RWPE1 (cell line): ENCODE measurements around the gene KLHL6.

Source experiments
- CTCF ChIA-PET: fragments of 350-600 bp; sonication (Branson Sonifier 250); formaldehyde crosslinking; extraction: SDS; loops from one replicate; lab custom pipeline; 2021; lab: Yijun Ruan, JAX
- POLR2A ChIA-PET: fragments of 400-600 bp; formaldehyde crosslinking; extraction: SDS; loops from one replicate; lab custom pipeline; 2020; ENCODE audit warnings: antibody characterized with exemption; ENCODE audit not compliant: low non-redundant PET; lab: Yijun Ruan, JAX
- DNase-seq: peaks from one replicate; pipeline ENCODE4 v3.0.0; 2012; ENCODE audit warnings: low spot score
- H3K27ac ChIP-seq: fragments of 450-650 bp; 2 replicates; pipeline ENCODE4 v1.5.1; 2017
- TF ChIP-seq, protein P1 (sequence below): fragments of 450-650 bp; conservative IDR thresholded peaks from 2 replicates; pipeline ENCODE4 v1.5.1; 2017; ENCODE audit warnings: low read depth, mild to moderate bottlenecking

Gene KLHL6

DNA sequence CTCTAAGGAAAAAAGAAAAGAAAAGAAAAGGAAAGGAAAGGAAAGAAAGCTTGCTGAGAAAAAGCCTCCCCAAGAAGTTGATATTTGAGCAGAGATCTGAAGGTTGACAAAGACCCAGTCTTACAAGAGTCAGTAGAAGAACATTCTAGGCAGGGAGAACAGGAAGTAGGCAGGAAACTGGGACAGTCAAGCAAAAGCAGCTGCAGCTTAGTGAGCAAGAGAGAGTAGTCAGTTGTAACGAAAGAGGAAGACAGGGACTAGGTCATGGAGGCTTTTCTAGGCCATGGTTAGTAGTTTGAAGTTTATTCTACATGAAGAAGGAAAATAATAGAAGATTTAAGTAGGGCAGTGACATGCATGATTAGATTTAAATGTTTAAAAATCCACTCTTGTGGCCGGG is 31.8 kb upstream of the KLHL6 start:
- CTCF ChIA-PET, result no interaction called here
- POLR2A ChIA-PET, result no interaction called here
- TF ChIP-seq, protein P1, sequence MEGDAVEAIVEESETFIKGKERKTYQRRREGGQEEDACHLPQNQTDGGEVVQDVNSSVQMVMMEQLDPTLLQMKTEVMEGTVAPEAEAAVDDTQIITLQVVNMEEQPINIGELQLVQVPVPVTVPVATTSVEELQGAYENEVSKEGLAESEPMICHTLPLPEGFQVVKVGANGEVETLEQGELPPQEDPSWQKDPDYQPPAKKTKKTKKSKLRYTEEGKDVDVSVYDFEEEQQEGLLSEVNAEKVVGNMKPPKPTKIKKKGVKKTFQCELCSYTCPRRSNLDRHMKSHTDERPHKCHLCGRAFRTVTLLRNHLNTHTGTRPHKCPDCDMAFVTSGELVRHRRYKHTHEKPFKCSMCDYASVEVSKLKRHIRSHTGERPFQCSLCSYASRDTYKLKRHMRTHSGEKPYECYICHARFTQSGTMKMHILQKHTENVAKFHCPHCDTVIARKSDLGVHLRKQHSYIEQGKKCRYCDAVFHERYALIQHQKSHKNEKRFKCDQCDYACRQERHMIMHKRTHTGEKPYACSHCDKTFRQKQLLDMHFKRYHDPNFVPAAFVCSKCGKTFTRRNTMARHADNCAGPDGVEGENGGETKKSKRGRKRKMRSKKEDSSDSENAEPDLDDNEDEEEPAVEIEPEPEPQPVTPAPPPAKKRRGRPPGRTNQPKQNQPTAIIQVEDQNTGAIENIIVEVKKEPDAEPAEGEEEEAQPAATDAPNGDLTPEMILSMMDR, result no peak
- H3K27ac ChIP-seq, result no peak overlapping the region
- no peak for DNase-seq

DNA sequence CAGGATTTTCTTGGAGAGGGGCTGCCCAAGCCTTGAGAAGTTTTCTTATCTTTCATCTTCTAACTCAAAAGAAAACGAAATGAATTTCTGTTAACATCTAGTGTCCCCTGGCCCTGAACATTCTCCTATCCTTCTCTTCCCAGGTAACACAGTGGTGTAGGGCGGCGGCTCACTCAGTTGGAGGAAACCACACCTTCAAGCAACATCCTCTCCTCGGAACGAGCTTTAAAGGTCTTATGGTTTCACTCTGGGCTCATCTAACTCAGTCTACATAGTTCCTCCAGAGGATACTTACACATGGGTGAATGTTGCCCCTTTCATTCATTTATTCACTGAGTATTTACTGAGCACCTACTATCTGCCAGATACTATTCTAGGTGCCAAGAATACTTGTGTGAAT is 31.0 kb upstream of the KLHL6 start:
- ChIA-PET POLR2A (no interaction called here), CTCF (no interaction called here)
- TF ChIP-seq, protein P1, result no peak
- no peak overlapping the region for H3K27ac ChIP-seq
- no peak for DNase-seq

DNA sequence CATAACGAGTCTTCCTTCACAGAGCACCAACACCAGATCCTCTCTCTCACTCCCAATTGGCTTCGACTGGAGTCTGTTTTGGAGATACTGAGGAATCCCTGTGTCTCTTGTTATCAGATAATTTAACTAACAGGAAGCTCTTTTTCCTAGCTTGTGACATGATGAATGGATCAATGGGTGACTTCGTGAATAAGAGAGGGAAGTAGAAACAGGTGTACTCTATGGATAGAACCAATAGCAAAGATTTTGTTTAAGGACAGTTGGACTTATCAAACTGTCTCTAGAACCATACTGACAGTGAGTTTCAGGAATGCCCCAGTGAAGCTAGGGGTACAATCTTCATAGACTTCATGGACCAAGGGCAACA is 29.4 kb upstream of the KLHL6 start:
- H3K27ac ChIP-seq, result no peak overlapping the region
- TF ChIP-seq, protein P1, result no peak
- ChIA-PET POLR2A (no interaction called here), CTCF (no interaction called here)
- DNase-seq, result no peak

- ChIA-PET CTCF (interaction anchor here (0.7 kb wide), 1 partner anchor 1279 kb away, joined by 4 read pairs; no protein-coding TSS in a partner anchor), POLR2A (no interaction called here)
- TF ChIP-seq, protein P1, result no peak
- no peak for DNase-seq
- no peak overlapping the region for H3K27ac ChIP-seq
Observed at GRCh38 chr3:183584246-183584913, 28.9 kb upstream of the KLHL6 start.

DNA sequence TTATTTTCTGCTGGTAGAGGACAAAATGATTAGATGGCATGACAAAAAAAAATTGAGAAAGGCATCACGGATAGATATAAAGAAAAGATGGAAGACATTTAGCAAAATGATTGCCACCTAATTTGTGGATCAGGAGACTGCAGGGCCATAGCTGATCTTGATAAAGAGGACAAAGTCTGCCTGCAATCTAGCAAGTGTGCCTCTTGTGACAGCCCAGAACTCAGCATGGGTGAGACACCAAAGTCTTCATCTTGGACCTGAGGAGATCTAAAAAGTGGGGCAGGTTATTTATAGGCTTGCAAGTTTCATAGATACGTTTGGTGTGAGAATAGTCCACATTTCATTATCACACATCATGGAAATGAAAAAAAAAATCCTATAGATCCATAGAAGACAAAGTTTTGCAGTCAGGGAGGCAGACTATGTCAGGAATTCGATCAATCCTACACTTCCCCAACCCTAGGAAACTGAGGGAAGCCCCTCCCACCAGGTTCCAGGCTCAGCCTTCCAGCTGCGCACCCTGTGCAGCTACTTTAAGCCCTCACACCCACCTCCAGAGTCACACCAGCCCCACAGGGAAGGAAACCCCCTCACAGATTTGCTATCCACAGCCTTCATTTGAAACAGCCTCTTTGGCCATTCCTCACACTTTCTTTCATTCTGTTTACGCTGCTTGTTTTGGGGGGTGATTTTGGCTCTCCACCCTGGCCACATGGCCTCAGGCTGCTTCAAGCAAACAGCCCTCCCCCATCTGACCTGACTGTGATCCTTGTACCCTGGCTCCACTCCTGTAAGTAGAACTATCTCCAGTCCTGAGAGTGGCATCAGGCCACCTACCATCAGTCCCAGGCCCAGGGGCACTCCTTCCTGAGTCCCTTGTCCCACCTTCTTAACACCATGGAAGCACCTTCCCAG is 28.1 kb upstream of the KLHL6 start:
- CTCF ChIA-PET, result interaction anchor here (0.7 kb wide), 1 partner anchor 1280 kb away, joined by 4 read pairs; no protein-coding TSS in a partner anchor
- no peak overlapping the region for H3K27ac ChIP-seq

DNA sequence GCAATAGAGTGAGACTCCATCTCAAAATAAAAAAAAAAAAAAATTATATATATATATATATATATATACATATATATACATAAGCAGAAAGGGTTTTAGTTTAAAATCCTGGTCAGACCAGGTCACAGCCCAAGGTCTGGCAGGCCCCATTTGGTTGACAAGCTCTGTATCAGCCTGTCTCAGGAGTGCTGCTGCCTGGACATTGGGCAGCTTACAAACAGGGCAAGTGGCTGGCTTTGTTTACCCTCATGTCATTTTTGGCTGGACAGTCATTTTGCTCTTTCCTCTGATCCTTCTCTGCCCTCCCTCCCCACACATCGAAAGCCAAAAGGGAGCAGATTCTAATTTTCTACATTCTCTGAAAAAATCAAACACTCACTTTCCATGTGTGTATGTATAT is 26.7 kb upstream of the KLHL6 start:
- DNase-seq, result no peak
- CTCF ChIA-PET, result interaction anchor here (0.6 kb wide), 1 partner anchor 30 kb away, joined by 4 read pairs; no protein-coding TSS in a partner anchor
- H3K27ac ChIP-seq, result no peak overlapping the region
- TF ChIP-seq, protein P1, result no peak
- POLR2A ChIA-PET, result no interaction called here

More for the DNA sequence above, 28.1 kb upstream of the KLHL6 start:
- POLR2A ChIA-PET, result no interaction called here
- TF ChIP-seq, protein P1, result no peak
- DNase-seq, result no peak
